GM18861 (cell line): Measurements from ENCODE around the gene ITGB3.
"Not testable (repeated sequence)": the region's sequence is repeated elsewhere in the genome, so short reads cannot be mapped to it uniquely, and the experiment has no call there.

Source experiments
- ATAC-seq: cut with Tn5 transposase; IDR thresholded peaks from one replicate; pipeline ENCODE4 v1.9.1; 2021; ENCODE audit not compliant: unreplicated experiment

The ITGB3 gene

GRCh38 chr17:47243737-47244598, 9.7 kb upstream of the ITGB3 start:
- no peak for ATAC-seq

- ATAC-seq: no peak
These were observed 8.9 kb upstream of the ITGB3 start for GRCh38 chr17:47244697-47245096.

DNA sequence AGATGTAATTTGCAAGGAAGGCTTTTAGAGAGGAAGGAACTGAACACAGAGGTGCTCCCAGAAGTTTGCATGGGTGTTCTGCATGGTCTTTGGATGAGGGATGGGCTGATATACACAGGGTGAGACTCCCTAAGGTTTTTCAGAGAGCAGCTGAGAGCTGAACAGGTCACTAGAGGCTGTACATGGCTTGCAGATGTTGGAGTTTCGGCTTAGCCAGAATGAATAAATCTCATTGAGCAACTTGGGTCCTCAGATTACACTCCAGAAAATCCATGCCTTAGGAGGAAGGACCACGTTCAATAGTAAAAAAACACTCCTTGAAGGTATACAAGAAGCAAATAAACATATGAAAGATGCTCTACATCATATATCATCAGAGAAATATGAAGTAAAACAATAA, 7.5 kb upstream of the ITGB3 start:
- ATAC-seq: no peak

GRCh38 chr17:47250855-47251254, 2.8 kb upstream of the ITGB3 start:
- no peak for ATAC-seq

- ATAC-seq: no peak
These were observed 2.1 kb upstream of the ITGB3 start for GRCh38 chr17:47251421-47251940.

GRCh38 chr17:47252209-47252608, 1.4 kb upstream of the ITGB3 start:
- ATAC-seq: no peak

GRCh38 chr17:47252766-47253512, 688 bp upstream of the ITGB3 start:
- ATAC-seq: no peak

GRCh38 chr17:47254403-47254943, 846 bp downstream of the ITGB3 start:
- ATAC-seq: no peak

GRCh38 chr17:47257651-47258339, 4.2 kb downstream of the ITGB3 start:
- no peak for ATAC-seq

DNA sequence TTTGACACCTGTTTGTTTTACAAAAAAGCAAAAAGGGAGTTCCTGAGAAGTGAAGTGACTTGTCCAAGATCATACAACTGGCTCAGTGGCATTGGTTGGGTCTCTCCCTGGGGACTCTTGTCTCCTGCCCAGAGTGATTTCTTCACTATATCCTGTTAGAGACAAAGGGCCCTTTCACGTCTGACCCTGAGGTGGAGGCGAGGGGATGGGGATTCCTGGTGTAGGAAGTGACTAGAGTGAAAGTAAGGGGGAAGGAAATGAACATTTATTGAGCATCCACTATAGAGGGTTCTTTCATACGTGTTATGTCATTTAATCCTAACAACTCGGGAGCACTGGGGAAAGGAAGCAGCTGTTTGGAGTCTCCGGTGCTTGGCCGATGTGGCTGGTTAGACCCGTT, 9.0 kb downstream of the ITGB3 start:
- no peak for ATAC-seq

DNA sequence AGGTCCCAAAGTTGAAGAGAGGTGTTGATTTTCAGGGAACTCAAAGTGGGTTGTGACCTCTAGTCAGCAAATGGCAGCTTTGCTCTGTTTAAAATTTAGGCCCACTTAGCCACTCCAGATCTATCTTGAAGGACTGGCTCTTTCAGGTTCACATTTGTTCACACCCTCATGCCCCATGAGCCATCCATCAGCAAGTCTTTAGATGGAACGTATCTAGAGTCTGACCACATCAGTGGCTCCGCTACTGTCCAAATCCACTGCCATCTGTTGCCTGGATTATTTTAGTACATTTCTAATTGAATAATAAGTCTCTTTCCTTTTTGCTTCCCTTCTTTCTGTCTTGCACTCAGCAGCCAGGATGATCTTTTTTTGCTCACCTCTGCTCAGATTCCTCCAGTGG, 10.5 kb downstream of the ITGB3 start:
- no peak for ATAC-seq

DNA sequence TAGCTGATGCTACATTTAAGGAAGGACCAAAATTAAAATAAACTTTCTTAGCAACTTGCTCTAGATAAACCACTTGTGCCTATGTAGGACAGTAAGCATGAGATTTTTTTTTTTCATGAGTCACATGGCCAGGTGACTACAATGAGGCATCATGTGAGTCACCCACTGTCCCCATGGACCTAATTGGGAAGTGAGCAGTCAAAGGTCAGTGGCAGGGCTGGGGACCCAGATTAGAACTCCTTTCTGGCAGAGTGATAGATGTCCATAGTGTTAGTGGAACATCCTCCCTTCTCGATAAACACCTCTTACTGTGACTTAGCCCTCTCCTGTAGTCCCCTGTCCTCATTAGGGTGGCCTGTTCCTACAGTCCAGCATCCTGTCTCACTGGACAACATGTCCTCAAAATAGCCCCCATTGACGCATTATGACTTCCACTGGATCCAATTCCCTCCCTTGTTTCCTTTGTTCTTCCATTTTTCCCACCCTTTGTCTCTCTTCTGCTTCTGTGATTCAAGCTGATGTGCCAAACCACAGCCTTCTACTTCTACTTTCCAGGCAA, 12.4 kb downstream of the ITGB3 start:
- no peak for ATAC-seq

- ATAC-seq: no peak
These were observed 13.2 kb downstream of the ITGB3 start for GRCh38 chr17:47266782-47267181.

- ATAC-seq: no peak
These were observed 13.8 kb downstream of the ITGB3 start for GRCh38 chr17:47267354-47267828.

GRCh38 chr17:47268964-47269363, 15.3 kb downstream of the ITGB3 start:
- not testable (repeated sequence) for ATAC-seq

DNA sequence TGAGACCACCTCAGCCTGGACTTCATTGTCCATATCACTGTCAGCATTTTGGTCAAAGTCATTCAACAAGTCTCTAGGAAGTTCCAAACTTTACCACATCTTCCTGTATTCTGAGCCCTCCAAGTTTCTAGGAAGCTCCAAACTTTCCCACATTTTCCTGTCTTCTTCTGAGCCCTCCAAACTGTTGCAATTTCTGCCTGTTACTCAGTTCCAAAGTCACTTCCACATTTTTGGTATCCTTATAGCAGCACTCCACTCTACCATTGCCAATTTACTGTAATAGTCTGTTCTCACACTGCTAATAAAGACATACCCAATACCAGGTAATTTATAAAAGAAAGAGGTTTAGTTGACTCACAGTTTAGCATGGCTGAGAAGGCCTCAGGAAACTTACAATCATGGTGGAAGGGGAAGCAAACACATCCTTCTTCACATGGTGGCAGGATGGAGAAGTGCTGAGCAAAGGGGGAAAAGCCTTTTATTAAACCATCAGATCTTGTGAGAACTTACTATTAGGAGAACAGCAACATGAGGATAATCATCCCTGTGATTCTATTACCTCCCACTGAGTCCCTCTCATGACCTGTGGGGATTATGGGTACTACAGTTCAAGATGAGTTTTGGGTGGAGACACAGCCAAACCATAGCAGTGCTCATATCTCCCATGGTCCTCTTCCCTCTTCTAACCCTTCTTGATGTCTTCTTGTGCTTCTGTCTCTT, 16.1 kb downstream of the ITGB3 start:
- ATAC-seq: not testable (repeated sequence)

DNA sequence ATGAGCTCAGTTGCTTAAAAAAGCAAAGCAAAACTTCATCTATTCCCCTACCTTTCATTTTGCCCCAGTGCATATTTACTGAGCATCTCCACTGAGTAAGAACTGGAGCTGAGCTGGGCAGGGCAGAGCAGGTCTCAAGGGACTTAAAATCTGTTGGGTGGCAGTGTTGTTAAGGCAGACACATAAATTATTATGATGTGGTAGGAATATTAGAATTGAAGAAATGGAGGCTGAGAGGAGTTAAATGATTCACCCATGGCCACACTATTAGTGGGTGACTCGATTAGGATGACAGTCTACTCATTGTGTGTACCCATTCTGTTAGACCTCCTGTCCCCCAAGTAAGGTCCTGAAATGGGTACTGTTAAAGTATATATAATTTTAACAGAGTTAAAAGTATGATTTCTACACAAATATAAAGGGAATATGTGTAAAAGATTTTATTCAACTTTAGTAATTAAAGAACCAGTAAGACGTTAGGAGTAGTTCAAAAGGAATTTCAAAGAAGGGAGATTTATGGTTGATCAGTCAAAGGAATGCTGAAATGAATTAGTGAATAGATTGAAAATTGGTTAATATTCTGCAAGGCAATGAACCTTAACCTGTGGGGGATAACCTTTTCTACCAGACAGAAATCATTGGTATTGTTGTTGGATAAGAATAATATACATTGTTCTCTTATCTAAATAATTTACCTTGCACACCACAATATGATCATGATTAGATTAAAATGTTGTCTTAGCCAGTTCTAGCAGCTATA, 17.5 kb downstream of the ITGB3 start:
- ATAC-seq: no peak

DNA sequence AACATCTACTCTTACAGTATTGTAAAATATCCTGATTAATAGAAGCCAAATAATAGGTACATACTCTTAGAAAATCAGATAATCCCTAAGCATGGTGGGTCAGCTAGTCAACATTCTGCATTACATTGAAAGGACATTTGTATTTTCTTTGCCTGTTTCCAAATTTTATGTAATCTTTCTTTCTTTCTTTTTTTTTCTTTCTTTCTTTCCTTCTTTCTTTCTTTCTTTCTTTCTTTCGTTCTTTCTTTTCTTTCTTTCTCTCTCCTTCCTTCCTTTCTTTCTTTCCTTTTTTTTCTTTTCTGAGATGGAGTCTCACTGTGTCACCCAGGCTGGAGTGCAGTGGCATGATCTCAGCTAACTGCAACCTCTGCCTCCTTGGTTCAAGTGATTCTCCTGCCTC, 18.9 kb downstream of the ITGB3 start:
- ATAC-seq: no peak

- no peak for ATAC-seq
These were observed 19.6 kb downstream of the ITGB3 start for GRCh38 chr17:47273245-47273644.
